GM18861 (cell line): ENCODE measurements around the gene TEX36.
A peak's percentile ranks its signal among the peaks of the same experiment; 100 is the strongest.
"Not testable (repeated sequence)": the region's sequence is repeated elsewhere in the genome, so short reads cannot be mapped to it uniquely, and the experiment has no call there.

Experiments used
- ATAC-seq: cut with Tn5 transposase; IDR thresholded peaks from one replicate; pipeline ENCODE4 v1.9.1; 2021; ENCODE audit not compliant: unreplicated experiment

The TEX36 gene

GRCh38 chr10:125692601-125693523, 9.9 kb upstream of the TEX36 start:
- no peak for ATAC-seq

DNA sequence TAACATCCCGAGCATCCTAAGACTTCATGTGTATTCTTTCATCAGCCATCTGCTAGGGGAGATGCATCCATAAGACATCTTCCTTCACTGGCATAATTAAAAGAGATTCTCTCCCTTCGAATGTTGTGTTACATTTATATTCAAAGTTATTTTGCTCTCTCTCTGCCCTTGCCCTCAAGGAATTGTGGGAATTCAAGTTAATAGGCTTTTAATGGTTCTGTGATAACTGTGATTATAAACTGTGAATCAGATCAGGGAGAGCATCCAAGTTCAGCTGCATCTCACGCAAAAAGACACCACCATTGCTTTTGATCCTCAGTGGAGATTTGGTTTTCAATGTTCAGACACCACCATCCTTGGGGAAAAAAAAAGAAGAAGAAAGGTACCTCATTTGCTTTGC, 9.2 kb upstream of the TEX36 start:
- ATAC-seq: no peak

- peak; percentile 62 for ATAC-seq
Observed at GRCh38 chr10:125691160-125691981, 8.4 kb upstream of the TEX36 start.

DNA sequence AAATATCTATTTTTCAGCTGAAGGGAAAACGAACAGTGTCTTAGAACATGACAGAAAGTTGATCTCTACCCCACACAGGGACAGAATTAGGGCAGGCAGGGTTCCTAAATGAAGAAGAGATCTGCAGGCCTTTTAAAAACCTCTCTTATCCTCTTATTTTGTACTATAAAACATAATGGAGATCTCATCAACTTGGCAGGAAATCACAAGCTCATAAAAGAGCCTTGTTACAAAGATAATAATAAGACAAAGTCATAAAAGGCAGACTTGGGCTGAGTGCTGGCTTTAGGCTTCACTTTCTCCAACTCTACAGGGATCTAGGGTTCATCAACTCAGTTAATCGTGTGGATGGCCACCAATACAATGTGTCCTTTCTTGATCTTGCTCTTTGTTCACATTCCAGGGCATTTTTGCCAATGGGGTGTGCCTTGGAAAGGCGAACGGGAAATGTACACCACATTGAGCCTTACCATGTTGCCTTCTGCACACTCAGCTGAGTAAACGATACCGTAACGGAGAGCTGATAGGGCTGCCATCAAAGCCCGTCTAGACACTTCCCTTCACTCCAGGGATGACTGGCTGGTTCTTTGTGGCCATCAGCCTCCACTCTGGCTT, 7.1 kb upstream of the TEX36 start:
- no peak for ATAC-seq

DNA sequence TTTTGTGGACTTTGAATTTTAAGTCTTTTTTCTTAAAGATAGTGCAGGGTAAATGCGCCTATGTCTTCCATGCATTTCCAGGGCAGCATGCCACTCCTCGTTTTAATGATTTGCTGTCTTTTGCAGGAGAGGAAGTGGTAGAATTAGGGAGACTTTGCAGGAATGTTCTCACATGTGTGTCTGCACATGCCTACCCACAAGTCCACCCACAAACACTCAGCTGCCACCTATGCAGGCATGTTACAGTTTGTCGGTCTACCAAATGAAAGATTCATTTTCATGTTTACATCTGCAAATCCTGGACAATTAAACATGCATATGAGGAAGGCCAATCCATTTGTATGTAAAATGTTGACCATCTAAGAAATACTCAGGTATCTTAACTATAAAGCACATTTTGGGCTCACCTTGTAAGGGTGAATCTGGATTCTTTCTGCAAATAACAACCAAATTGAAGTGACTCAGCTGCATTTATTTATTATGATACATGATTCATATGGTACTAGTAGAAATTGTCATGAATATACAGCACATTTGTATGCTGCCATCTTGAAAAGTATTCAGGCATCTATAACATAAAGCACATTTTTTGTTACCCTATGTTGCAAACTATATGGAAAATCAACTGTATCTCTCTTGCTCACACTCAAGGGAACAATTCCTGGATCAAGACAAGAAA, 4.7 kb upstream of the TEX36 start:
- ATAC-seq: no peak

GRCh38 chr10:125684581-125684980, 1.6 kb upstream of the TEX36 start:
- no peak for ATAC-seq

- ATAC-seq: no peak
Observed at GRCh38 chr10:125683821-125684220, 858 bp upstream of the TEX36 start.

- ATAC-seq: no peak
Observed at GRCh38 chr10:125679436-125679835, 3.5 kb downstream of the TEX36 start.

DNA sequence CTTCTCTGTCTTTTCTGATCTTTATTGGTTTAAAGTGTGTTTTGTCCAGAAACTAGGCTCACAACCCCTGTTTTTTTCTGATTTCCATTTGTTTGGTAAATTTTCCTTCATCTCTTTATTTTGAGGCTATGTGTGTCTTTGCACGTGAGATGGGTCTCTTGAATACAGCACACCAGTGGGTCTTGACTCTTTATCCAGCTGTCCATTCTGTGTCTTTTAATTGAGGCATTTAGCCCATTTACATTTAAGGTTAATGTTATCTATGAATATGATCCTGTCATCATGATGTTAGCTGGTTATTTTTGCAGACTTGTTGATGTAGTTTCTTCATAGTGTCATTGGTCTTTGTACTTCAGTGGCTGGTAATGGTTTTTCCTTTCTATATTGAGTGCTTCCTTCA, 10.1 kb downstream of the TEX36 start:
- ATAC-seq: no peak

GRCh38 chr10:125662584-125662983, 20.4 kb downstream of the TEX36 start:
- ATAC-seq: no peak

DNA sequence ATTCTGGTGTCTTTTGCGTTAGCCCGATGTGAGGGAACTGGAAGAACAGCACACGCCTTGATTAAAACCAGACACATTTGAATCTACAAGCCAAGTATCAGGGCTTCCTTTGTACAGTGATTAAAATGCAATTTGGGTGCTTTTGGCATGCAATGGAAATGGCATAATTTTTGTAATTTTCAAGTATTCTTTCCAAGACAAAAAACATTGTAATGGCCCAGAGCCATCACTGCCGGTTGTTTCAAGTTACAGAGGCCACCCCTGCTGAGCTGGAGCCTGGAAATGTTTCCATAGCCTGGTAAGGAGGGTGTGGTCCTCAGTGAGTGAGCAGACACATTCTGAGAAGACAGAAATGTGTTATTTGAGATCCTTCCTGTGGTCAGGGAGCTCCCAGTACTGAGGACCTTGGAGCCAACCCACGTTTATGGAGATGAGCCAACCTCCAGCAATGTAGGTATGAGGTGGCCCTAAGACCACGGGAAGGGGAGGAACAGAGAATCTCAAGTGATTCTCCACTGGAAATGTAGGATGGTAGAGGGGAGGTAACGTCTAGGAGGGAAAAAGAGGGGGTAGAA, 20.9 kb downstream of the TEX36 start:
- ATAC-seq: no peak

- ATAC-seq: no peak
Observed at GRCh38 chr10:125661431-125661940, 21.5 kb downstream of the TEX36 start.

GRCh38 chr10:125659071-125659470, 23.9 kb downstream of the TEX36 start:
- ATAC-seq: no peak

DNA sequence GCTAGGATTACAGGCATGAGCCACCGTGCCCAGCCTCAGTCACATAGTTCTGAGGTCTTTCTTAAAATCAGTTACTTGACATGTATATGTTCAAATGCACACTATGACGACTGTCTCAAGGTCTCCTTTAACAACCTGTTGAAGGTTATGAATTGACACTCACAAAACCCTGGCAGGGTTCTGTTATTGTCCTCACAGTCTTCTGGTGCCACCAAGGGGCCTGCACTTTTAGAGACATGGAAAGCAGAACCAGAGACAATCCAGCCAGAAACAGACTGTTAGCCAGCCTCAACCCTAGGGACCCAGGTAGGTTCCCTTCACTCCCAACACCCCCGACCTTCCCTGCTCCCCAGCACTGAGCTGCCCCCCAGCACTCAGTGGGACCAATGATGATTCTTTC, 26.4 kb downstream of the TEX36 start:
- ATAC-seq: no peak

GRCh38 chr10:125653113-125653512, 29.9 kb downstream of the TEX36 start:
- not testable (repeated sequence) for ATAC-seq

DNA sequence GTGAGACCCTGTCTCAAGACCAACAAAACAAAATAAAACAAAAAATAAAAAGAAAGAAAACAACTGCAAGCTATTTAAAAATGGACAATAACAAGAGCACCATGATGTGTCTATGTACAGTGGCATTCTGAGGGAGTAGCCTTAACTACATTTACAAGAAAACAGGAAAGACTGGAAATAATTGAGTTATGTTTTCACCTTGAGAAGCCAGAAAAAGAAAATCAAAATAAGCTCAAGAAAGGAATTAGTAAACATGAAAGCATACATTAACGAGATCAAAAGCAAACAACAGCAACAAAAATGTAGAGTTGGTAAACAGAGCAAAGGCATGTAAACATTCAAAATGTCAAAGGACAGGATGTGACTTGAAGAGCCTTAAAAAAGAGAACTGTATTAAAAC, 36.7 kb downstream of the TEX36 start:
- no peak for ATAC-seq

DNA sequence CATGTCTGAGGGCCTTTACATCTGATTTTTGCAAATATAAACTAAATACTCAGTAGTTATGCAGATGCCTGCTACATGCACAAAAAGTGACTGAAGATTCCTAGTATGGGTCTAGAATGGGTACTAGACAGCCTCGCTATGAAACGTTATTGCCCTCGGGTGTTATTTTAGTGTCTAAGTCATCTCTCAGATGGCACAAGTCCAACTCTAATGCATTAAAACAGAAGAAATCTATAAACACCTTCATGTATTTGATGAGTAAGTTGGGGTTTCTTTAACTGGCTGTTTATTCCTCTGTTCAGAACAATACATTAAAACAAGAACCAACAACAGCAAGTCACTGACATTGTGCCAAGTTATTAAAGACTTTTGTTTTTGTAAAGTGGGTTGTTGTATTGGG, 41.6 kb downstream of the TEX36 start:
- no peak for ATAC-seq

GRCh38 chr10:125640653-125641052, 42.3 kb downstream of the TEX36 start:
- no peak for ATAC-seq

GRCh38 chr10:125639846-125640245, 43.1 kb downstream of the TEX36 start:
- no peak for ATAC-seq

GRCh38 chr10:125638555-125638954, 44.4 kb downstream of the TEX36 start:
- no peak for ATAC-seq
